Left cardiac atrium (tissue), 4 donors: Measurements from ENCODE around the gene FAM47C. TPM values are rescaled to one million over a fixed set of nuclear protein-coding genes. Genes with fewer than 3 reads are reported as not detected.

Source experiments
- ATAC-seq, 2 donors: fragments of 200-7000 bp; cut with Tn5 transposase; one replicate each; pipeline ENCODE4 v1.9.1; 2020; ENCODE audit warnings: mild to moderate bottlenecking in 2 of 2, moderate library complexity in 2 of 2
- DNase-seq: peaks from one replicate; pipeline ENCODE4 v3.0.0-alpha.2; 2020
- intact Hi-C, 2 donors: fragments of 100-400 bp; cut with DNase I; formaldehyde crosslinking; loops; one replicate each; pipeline versions ENCODE4 v1.14.1 to v1.15.1; 2022 to 2023
- total RNA-seq, 2 donors: library from RNA; stranded (reverse); fragmentation: NEBNext Ultra II Directional; extraction: Animal tissue kit (Norgen Biotek cat#: 25700); gene quantifications; one replicate each; pipeline ENCODE4 v1.2.1, GENCODE V29; 2021
- donor health status: DM: no; HTN: yes; CAD: no.
- donor health status: DM: no; HTN: yes; CAD: no; lungs with severe emphysema.
- donor health status: DM: yes; HTN: yes; CAD: no.
- donor health status: Dilated cardiomyopathy.

Gene FAM47C
- total RNA-seq, 2 donors from 2014 or later = not detected

GRCh38 chrX:37060999-37061398 is 52.8 kb downstream of the FAM47C start:
- no peak for DNase-seq
- ATAC-seq = no peak
- intact Hi-C loops = no loop called here
